HG03139 (cell line): Measurements from ENCODE around the gene EMX1.

Source experiments
- ATAC-seq: cut with Tn5 transposase; IDR thresholded peaks from one replicate; pipeline ENCODE4 v1.9.1; 2021; ENCODE audit not compliant: unreplicated experiment

EMX1 gene

DNA sequence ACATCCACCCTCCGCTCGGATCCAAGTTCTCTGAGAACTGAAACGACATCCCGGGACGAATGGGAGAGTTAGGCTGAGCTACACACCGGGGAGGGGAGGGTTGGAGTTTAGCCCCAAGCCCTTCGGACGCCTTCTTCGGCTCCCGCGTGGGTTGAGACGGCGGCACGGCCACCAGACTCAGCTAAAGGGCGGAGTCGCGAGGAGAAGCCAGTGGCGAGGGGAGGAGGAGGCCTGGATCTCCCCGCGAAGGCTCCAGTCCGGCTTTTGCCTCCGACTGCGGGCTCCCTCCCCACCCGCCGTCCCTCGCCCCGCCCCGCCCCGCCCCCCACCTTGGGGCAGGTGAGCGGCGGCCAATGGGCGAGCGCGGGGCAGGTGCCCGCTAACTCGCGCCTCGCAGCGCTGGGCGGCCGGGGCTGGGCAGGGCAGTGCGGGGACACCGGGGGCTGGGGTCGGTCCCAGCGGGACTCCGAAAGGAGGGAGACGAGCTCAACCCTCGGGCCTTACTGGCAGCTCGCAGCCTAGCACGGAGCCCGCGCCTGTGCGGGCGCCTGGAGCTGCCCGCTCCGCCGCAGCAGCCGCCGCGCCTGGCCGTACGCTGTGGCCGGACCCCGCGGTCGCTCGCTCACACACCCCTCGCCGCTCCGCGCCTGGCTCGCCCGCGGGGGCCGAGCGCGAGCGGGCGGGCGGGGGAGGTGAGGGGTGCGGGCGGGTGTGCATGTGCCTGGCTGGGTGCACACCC lies at the start of gene EMX1:
Gene EMX1 (plus strand): TSS at position 382 of the 739 bp plus-strand sequence. CDS start 334 bp downstream, at position 716.
- peak; percentile 38 for ATAC-seq

DNA sequence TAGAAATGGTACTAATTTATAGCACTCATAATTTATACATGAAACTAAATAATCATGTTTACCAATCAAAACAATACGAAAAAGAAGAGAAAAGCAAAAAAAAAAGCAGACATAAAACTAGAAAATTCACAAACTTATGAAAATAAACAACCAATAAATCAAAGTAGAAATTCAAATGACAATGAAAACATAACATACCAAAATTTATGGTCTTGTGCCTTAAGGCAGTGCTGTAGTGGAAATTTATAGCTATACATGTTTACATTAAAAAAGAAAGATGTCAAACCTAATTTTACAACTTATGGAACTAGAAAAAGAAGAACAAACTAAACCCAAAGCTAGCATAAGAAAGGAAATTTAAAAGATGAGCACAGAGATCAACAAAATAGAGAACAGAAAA lies 46.3 kb upstream of the EMX1 start:
- ATAC-seq: no peak

DNA sequence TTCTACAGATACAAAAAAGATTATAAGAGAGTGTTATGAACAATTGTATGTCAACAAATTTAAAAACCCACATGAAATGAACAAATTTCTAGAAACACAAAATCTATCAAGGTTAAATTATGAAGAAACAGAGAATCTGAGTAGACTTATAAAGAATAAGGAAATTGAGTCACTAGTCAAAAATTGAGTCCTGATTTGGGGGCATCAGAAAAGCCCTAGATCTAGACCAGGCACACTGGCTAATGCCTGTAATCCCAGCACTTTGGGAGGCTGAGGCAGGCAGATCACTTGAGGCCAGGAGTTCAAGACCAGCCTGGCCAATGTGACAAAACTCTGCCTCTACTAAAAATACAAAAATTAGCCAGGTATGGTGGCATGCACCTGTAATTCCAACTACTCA lies 45.4 kb upstream of the EMX1 start:
- ATAC-seq: no peak

DNA sequence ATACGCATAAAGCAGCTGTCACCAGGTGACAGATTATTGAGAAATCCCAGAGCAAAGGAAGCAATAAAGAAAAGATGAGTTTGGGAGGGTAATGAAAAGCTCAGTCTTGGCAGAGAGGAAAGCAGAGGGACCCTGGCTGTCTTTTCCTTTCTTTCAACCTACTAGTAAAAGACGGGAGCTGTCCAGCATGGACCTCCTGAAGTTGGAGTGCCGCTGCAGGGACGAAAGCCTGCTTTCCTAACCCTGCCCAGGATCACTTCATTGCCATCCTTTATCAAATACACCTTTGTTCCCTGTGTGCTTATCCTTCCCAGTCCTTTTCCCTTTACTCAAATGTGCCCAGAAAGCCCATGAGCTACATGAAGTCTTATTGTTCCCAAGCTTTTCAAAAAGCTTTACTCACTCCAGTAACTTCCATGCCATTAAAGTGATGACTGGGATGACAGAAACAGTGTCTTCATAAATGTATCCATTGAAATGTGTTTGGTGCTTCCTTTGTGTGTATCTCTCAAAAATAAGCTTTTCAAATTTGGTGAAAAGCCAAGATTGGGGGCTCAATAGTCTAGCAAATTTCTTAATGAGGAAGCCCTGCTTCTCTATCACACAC lies 33.9 kb upstream of the EMX1 start:
- ATAC-seq: no peak

DNA sequence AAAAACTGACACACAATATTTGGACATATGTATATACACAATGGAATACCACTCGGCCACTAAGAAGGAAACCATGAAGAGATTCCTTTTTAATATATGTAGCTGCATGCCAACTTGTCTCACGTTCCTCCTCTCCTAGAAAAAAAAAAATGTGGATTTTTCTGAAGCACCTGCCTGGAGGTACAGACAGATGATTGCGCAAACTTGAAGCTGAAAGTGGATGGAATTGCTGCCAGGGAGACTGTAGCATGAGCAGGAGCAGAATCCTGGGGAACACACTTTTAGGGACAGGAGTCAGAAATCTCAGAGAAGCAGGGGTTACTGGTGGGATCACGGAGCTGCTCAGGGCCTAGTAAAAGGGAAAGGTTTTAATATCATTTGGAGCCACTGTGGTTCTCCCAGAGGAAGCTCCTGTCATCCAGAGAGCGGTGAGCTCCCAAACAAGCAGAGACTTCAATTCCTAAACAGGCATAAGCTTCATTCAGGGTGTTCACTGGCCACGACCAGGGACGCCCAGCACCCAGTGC lies 30.8 kb upstream of the EMX1 start:
- no peak for ATAC-seq

DNA sequence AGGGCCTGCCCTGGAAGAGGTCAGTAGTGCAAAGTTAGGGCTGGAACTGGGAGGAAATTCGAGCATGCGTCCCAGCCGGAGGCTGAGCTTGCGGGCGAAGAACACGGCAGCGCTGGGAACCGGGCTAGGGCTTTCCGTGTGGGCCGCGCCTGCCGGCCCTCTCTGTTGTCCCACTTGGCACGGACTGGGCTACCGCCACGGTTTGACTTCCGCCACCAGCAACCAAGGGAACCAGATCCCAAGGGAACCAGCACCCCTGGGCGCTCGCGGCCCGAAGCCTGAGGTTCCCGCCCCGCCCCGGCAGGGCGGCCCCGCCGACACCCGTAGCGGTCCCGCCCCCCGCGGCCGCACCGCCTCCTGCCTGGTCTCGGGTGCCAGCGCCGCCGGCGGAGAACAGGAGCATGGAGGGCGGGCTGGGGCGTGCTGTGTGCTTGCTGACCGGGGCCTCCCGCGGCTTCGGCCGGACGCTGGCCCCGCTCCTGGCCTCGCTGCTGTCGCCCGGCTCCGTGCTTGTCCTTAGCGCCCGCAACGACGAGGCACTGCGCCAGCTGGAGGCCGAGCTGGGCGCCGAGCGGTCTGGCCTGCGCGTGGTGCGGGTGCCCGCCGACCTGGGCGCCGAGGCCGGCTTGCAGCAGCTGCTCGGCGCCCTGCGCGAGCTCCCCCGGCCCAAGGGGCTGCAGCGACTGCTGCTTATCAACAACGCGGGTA lies 30.1 kb upstream of the EMX1 start, which contains the start of gene SPR:
Gene SPR (plus strand): TSS at position 377 of the 708 bp plus-strand sequence. CDS start 25 bp downstream, at position 402.
- peak; percentile 91 for ATAC-seq

DNA sequence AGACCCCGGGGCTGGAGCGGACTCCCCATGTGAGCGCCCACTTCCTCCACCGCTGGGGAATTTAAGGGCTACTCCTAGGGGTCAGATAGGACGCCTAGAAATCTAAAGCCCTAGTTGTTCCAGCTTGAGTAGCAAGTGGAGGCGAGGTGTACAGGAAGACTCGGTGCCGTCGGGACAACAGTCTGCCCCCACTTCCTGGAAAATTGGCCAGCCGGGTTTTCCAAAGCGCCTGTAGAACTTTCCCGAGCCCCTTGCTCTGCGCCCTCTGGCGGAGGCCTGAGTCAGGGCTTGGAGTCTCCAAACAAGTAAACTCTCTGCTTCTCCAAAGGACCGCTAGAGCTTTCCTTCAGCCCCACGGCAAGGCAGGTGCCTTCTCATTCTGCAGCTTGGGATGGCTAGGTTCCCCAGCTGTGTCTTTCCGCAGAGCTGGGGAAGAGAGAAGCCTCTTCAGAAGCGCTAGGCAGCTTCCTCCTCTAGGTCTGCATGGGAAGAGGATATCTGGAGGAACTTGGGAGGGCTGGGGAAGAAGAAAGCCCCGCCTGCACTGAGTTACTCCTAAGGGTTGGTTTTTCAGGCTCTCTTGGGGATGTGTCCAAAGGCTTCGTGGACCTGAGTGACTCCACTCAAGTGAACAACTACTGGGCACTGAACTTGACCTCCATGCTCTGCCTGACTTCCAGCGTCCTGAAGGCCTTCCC lies 29.4 kb upstream of the EMX1 start:
- peak; percentile 18 for ATAC-seq

DNA sequence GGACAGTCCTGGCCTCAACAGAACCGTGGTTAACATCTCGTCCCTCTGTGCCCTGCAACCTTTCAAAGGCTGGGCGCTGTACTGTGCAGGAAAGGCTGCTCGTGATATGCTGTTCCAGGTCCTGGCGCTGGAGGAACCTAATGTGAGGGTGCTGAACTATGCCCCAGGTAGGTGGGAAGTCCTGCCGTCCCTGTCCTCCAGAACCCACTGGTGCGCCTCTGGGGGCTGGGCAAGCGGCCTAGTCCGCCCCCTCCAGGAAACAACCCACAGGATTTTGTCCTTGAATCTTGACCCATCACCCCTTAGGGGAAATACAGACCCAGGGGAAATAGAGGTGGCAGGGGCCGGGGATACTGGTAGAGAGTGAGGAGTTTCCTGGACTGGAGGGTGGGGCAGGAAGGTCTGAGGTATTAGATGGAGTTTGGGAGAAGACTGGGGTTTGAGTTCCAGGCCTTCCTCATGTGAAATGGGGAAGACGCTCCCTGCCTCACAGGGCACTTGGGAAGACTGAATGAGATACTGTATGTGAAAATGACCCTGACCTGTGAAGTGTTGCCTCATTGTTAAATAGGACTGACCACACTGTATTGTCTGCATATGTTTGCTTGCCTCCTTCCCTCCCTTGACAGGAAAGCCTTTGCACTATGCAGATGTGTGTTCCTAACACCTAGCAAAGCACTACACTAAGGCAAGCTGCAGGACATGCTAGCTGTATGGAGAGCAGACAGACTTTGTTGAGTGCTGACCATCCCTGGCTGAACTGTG lies 28.7 kb upstream of the EMX1 start:
- no peak for ATAC-seq

DNA sequence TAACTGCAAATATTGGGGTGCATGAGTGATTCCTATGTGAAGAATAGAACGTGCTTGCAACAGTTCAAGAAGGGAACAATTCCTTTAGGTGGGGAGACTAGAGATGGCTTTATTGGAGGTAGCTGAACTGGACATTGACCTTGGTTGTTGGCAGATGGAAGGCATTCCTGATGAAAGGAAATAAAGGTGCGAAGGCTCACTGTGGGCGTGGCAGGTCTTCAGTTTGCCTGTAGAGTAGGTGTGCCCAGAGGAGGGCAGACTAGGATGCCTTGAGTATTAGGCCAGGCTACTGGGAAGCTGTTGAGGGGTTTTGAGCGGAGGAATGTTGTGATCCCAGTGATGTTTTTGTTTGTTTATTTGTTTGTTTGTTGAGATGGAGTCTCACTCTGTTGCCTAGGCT lies 27.3 kb upstream of the EMX1 start:
- ATAC-seq: no peak

DNA sequence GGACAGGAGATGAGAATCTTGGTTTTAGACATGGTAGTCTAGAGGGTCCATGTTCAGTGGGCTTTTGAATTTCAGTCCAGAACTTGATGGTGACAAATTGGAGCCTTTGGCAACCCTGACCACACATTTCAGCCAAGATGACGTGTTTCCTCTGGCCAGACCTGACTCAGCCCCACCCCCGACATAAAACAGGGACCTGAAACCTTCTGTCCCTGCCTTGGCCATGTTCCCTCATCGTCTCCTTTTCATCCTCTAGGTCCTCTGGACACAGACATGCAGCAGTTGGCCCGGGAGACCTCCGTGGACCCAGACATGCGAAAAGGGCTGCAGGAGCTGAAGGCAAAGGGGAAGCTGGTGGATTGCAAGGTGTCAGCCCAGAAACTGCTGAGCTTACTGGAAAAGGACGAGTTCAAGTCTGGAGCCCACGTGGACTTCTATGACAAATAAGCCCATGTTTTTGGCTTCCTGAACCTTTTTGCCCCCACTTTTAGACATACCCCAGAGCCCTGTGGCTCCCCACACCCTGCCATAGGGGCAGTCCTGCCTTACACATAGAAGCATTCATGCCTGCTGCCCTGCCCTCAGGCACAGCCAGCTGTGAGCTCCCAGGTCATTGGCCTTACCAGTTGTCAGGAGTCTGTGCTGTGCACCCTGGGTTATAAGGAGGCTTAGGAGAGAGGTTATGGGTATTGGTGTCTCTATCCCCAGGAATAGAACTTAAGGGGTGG lies 26.1 kb upstream of the EMX1 start:
- no peak for ATAC-seq

DNA sequence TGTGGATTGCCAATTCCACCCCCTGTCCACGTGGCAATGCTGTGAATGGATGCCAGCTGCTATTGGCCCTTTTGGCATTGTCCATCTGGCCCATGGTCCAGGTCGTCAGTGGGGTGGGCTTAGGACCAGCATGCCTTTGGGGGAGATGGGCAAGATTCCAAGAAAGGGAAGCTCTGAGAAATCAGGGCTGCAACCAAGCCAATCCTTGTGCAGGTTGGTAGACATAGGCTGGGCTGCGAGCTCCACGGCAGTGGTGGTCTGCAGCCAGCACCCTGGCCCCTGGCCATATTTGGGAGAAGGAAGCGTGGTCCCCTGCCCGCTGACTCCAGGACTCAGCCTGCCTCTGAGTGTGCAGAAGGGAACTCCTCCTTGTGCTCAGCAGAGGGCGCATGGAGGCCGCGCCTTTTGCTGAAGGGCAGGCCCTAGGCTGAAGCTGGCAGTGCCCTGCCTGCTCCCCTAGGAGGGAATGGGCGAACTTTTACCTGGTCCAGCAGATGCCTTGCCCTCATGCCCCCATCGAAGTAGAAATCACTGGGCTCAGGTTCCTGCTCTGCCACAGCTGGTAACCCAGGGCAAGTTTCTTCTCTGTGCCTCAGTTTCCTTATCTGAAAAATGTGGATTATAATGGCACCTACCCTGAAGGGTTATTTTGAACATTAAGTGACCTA lies 24.7 kb upstream of the EMX1 start:
- ATAC-seq: peak; percentile 47

DNA sequence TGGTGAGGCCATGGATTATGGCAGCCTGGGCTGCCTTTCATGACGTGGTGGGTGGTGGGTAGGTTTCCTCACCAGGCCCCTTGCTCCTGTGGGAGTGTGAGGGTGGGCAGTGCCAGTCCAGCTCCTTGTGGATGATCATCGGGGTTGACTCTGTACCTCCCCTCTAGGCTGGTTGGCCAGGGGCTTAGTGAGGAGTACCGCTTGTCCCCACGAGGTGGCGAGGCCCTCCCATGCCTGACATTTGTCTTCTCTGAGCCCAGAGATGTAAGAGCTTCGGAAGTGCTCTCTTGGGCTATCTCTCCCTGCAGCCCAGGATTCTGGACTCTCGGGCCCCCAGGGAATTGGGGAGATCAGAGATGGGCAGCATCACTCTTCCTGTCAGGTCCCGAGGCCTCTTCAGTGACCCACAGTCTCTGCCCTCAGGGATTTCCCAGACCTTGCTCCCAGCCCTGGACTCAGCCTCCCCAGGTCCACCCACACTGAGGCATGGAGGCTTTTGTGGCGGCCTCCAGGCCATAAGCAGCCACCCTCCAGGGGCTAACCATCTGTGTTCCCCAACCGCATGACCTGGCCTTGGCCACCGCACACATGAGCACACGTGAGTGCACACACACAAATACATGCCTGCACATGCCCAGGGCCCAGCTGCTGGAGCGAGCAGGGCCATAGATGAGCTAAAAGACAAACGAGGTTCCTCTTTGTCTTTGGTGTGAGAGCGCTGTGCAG lies 23.6 kb upstream of the EMX1 start:
- peak; percentile 64 for ATAC-seq

DNA sequence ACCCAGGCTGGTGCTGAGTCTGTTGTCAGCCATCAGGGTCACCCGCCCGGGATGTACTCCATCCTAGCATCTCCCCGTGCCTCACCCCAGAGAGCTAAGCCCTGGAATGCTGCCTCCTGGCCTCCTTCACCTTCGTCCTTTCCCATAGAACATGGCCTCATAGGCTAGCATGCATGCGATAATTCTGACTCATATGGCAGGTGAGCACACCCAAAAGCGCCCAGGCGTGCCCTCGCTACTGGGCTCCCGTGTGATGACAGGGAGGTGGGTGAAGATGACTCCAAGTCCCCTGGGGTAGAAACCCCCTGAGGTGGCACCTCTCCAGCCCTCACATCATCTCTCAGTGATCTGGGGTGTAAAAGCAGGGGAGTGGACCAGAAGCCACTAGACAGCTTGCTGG lies 22.8 kb upstream of the EMX1 start:
- no peak for ATAC-seq

DNA sequence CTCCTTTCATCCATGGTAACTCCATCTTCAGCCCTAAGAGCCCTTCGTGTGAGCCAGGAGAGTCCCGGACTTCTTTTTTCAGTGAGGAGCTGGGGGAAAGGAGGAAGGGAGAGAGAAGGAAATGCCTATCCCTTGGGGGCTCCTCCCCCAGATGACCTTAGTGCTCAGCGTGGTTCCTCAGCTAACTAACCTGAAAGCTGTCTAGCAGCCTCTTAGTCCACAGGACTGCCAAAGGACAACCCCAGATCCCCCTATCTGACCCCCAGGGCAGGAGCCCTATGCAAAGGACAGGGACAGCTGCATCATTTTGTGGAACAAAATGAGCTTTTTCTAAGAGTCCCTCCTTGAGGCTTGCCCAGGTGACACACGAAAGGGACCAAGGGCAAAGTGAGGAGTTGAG lies 22.2 kb upstream of the EMX1 start:
- ATAC-seq: no peak

DNA sequence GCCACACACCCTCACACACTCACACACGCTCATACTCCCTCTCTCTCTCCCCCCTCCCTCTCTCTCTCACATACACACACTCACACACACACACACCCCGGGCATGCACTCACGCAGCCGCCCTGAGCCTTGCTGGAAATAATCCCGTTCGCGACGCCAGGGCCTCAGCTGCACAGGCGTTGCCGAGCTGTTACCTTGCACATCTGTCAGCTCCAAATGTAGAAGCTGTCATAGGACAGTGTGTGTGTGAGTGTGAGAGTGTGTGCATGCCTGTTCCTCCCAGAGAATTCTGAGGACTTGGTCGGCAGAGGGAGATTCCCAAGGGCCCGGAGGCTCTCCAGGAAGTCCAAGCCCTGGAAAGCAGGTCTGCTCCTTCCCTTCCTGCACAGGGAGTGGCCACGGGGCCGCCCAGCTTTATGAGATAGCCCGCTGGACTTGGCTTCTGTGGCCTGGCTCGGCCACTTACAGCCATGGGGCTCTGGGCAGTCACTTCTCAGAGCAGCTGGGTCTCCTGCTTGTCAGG lies 21.5 kb upstream of the EMX1 start:
- ATAC-seq: no peak

DNA sequence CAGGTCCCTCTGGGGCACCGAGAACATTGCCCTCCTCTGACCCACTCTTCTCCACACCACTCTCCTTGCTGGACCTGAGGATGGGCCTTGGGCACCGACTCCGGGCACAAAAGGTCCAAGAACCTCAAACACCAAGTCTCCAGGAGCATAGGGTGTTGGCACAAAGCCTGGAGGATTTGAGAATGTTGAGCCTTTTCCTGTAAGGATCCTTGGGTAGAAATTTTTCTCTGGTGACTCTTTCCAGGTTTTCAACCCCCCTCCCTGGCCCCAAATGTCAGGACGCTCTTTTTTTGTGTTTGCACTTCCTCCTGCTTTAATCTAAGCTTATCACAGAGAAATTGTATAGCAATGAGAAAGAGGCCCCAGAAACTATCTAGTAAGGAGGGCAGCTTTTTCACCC lies 20.9 kb upstream of the EMX1 start:
- no peak for ATAC-seq

DNA sequence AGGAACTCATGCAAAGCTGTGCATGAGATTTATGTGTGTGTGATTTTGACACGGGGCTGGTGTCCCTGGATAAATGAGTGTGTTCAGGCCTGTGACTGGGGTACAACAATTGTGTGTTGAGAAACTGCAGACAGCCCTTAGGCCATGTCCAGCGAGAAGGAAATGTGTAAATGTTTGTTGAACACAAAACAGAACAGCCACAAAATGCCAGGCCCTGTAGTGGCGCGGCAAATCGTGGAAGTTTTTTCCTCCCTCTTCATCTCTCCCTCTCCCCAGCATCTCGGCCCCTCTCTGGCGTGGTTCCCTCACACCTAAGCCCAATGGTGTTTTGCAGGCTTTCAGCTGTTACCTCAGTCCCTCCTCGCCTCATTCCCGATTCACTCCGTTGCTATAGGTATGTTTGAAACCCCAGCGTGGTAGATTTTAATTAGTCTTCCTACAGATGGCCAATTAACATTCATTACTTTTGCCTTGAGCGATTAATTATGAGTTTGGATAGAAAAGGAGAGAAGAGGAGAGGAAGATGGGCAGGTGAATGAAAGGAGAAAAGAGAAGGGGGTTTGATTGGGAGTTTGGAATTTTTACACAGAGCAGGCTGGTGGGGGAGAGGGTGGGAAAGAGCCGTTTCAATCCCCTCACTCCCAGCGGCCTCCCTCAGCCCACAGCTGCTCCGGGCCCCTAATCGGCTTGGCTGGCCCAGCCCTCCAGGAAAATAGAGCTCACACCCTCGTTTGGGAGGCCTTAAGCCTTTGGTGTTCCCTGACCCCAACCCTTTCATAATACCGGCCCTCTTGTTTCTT lies 19.3 kb upstream of the EMX1 start:
- ATAC-seq: no peak

DNA sequence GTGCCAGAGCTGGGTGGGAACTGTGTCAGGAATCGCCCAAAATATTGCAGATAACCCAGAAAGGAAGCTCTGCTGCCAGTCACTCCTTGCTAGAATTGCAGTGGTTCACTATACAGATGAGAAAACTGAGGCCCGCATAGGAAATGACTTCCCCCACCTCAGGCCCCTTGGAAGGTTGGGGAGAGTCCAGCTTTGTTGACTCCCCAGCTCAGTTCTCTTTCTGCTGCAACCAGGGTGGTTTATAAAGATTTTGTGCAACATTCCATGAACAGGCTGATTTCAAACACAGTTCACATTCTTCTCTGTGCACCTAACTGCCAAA lies 18.8 kb upstream of the EMX1 start:
- no peak for ATAC-seq
